Measurements from ENCODE around the gene DIS3L2.

DIS3L2 gene

GRCh38 chr2:232203936-232204335 is 242.4 kb downstream of the DIS3L2 start:
- Histone ChIP-seq H3K36me3 (ENCODE audit: insufficient read depth, low read length) (peaks cover 3% of the 10 kb centered on the region; the same call in 1 of the 2 replicates), H3K27me3 (ENCODE audit: insufficient read depth, low read length, poor library complexity, severe bottlenecking) (no peaks in the 10 kb centered on the region), H3K4me3 (ENCODE audit: low read length, poor library complexity, severe bottlenecking) (no peak overlapping the region), H3K4me2 (ENCODE audit: low read depth, low read length, poor library complexity, severe bottlenecking) (no peak overlapping the region), H3K9me3 (ENCODE audit: insufficient read depth, low read depth, low read length) (no peaks in the 10 kb centered on the region), H3K9me2 (replicated peaks; ENCODE audit: low read depth, low read length) (no peaks in the 10 kb centered on the region), H3K4me1 (ENCODE audit: insufficient read depth, low read length, poor library complexity, severe bottlenecking) (peaks cover 10% of the 10 kb centered on the region), H3K79me2 (ENCODE audit: insufficient read depth, low read length) (no peaks in the 10 kb centered on the region), H3F3A (ENCODE audit: low read depth) (no peaks in the 10 kb centered on the region), H4K20me1 (ENCODE audit: insufficient read depth, low read length, poor library complexity, severe bottlenecking) (no peaks in the 10 kb centered on the region), H3K9ac (ENCODE audit: low read depth, low read length, poor library complexity, severe bottlenecking) (no peak overlapping the region), H2AFZ (ENCODE audit: low read length) (no peak overlapping the region)
- TF ChIP-seq, protein P1, sequence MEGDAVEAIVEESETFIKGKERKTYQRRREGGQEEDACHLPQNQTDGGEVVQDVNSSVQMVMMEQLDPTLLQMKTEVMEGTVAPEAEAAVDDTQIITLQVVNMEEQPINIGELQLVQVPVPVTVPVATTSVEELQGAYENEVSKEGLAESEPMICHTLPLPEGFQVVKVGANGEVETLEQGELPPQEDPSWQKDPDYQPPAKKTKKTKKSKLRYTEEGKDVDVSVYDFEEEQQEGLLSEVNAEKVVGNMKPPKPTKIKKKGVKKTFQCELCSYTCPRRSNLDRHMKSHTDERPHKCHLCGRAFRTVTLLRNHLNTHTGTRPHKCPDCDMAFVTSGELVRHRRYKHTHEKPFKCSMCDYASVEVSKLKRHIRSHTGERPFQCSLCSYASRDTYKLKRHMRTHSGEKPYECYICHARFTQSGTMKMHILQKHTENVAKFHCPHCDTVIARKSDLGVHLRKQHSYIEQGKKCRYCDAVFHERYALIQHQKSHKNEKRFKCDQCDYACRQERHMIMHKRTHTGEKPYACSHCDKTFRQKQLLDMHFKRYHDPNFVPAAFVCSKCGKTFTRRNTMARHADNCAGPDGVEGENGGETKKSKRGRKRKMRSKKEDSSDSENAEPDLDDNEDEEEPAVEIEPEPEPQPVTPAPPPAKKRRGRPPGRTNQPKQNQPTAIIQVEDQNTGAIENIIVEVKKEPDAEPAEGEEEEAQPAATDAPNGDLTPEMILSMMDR (conservative IDR thresholded peaks at IDR 0.05; ENCODE audit: low read length): no peak
- TF ChIP-seq EZH2phosphoT487 (IDR thresholded peaks at IDR 0.05; ENCODE audit: borderline replicate concordance): no peak

GRCh38 chr2:232204457-232204931 is 243.0 kb downstream of the DIS3L2 start:
- Histone ChIP-seq H3K9me3 (ENCODE audit: insufficient read depth, low read depth, low read length) (no peaks in the 10 kb centered on the region), H3K79me2 (ENCODE audit: insufficient read depth, low read length) (no peaks in the 10 kb centered on the region), H2AFZ (ENCODE audit: low read length) (no peak overlapping the region), H3K9me2 (replicated peaks; ENCODE audit: low read depth, low read length) (no peaks in the 10 kb centered on the region), H3K4me2 (ENCODE audit: low read depth, low read length, poor library complexity, severe bottlenecking) (no peak overlapping the region), H3K4me1 (ENCODE audit: insufficient read depth, low read length, poor library complexity, severe bottlenecking) (peaks cover 10% of the 10 kb centered on the region), H3K36me3 (ENCODE audit: insufficient read depth, low read length) (peaks cover 3% of the 10 kb centered on the region; the same call in 1 of the 2 replicates), H3F3A (ENCODE audit: low read depth) (no peaks in the 10 kb centered on the region), H3K4me3 (ENCODE audit: low read length, poor library complexity, severe bottlenecking) (no peak overlapping the region), H3K27me3 (ENCODE audit: insufficient read depth, low read length, poor library complexity, severe bottlenecking) (no peaks in the 10 kb centered on the region), H3K9ac (ENCODE audit: low read depth, low read length, poor library complexity, severe bottlenecking) (no peak overlapping the region), H4K20me1 (ENCODE audit: insufficient read depth, low read length, poor library complexity, severe bottlenecking) (no peaks in the 10 kb centered on the region)
- TF ChIP-seq, protein P1 (conservative IDR thresholded peaks at IDR 0.05; ENCODE audit: low read length): no peak
- no peak for TF ChIP-seq EZH2phosphoT487 (IDR thresholded peaks at IDR 0.05; ENCODE audit: borderline replicate concordance)

DNA sequence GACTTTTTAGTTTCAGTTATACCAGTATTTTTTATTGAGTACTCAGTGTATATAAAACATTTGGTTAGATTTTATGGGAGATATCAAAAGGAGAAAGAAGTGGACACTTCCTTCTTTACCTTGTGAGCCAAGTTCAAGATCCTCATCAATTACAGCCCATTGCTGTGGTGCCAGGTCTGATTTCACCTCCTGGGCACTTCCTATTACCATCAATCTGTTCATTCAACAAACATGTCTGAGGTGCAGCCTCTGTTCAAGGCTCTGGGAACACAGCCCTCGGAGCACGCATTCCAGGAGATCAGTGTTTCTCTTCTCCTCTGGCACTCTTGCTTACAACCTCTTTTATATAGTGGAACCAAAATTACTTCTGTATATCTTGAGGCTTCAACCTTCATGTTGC is 245.7 kb downstream of the DIS3L2 start:
- Histone ChIP-seq H3K4me2 (ENCODE audit: low read depth, low read length, poor library complexity, severe bottlenecking) (no peak overlapping the region), H3K27me3 (ENCODE audit: insufficient read depth, low read length, poor library complexity, severe bottlenecking) (no peaks in the 10 kb centered on the region), H2AFZ (ENCODE audit: low read length) (no peak overlapping the region), H3K9ac (ENCODE audit: low read depth, low read length, poor library complexity, severe bottlenecking) (no peak overlapping the region), H3F3A (ENCODE audit: low read depth) (no peaks in the 10 kb centered on the region), H3K9me3 (ENCODE audit: insufficient read depth, low read depth, low read length) (no peaks in the 10 kb centered on the region), H3K4me3 (ENCODE audit: low read length, poor library complexity, severe bottlenecking) (no peak overlapping the region), H3K9me2 (replicated peaks; ENCODE audit: low read depth, low read length) (no peaks in the 10 kb centered on the region), H3K79me2 (ENCODE audit: insufficient read depth, low read length) (no peaks in the 10 kb centered on the region), H4K20me1 (ENCODE audit: insufficient read depth, low read length, poor library complexity, severe bottlenecking) (no peaks in the 10 kb centered on the region), H3K4me1 (ENCODE audit: insufficient read depth, low read length, poor library complexity, severe bottlenecking) (peaks cover 15% of the 10 kb centered on the region), H3K36me3 (ENCODE audit: insufficient read depth, low read length) (peaks cover 3% of the 10 kb centered on the region; the same call in 1 of the 2 replicates)
- TF ChIP-seq, protein P1 (conservative IDR thresholded peaks at IDR 0.05; ENCODE audit: low read length): no peak
- no peak for TF ChIP-seq EZH2phosphoT487 (IDR thresholded peaks at IDR 0.05; ENCODE audit: borderline replicate concordance)
